ENCODE results near the gene PEX6. TPM values are rescaled to one million over a fixed set of nuclear protein-coding genes. Genes with fewer than 3 reads are reported as not detected.
"Not testable (repeated sequence)": the region's sequence is repeated elsewhere in the genome, so short reads cannot be mapped to it uniquely, and the experiment has no call there.

PEX6 gene
- polyA plus RNA-seq, 1 donor = 20.9 TPM

GRCh38 chr6:42966571-42966970 lies 12.4 kb downstream of the PEX6 start:
- DNase-seq = no peak

- no peak for DNase-seq
Measured at GRCh38 chr6:42963855-42964605, 15.0 kb downstream of the PEX6 start.

GRCh38 chr6:42963179-42963854 lies 15.7 kb downstream of the PEX6 start:
- DNase-seq = no peak

GRCh38 chr6:42962502-42963178 lies 16.3 kb downstream of the PEX6 start:
- DNase-seq = no peak

GRCh38 chr6:42962096-42962495 lies 16.9 kb downstream of the PEX6 start:
- DNase-seq = no peak

GRCh38 chr6:42961020-42961470 lies 17.9 kb downstream of the PEX6 start:
- DNase-seq = no peak

- peak; percentile 11 for DNase-seq
Measured at GRCh38 chr6:42960243-42961019, 18.6 kb downstream of the PEX6 start, which contains the start of gene GNMT. Gene GNMT, plus strand, starts transcription at chr6:42960754. Its CDS starts 14 bp downstream, at chr6:42960768.

- DNase-seq = no peak
Measured at GRCh38 chr6:42959917-42960242, 19.1 kb downstream of the PEX6 start.

- no peak for DNase-seq
Measured at GRCh38 chr6:42958125-42958524, 20.9 kb downstream of the PEX6 start.

- DNase-seq = not testable (repeated sequence)
Measured at GRCh38 chr6:42954405-42954804, 24.6 kb downstream of the PEX6 start.

- no peak for DNase-seq
Measured at GRCh38 chr6:42952389-42952788, 26.6 kb downstream of the PEX6 start.

GRCh38 chr6:42947950-42948349 lies 31.0 kb downstream of the PEX6 start:
- no peak for DNase-seq

GRCh38 chr6:42942444-42942843 lies 36.5 kb downstream of the PEX6 start:
- DNase-seq = no peak

- DNase-seq = not testable (repeated sequence)
Measured at GRCh38 chr6:42941356-42941755, 37.6 kb downstream of the PEX6 start.

- no peak for DNase-seq
Measured at GRCh38 chr6:42940493-42941045, 38.4 kb downstream of the PEX6 start.

GRCh38 chr6:42939810-42940167 lies 39.2 kb downstream of the PEX6 start:
- DNase-seq = no peak

- no peak for DNase-seq
Measured at GRCh38 chr6:42938987-42939809, 39.8 kb downstream of the PEX6 start.

- no peak for DNase-seq
Measured at GRCh38 chr6:42938428-42938796, 40.6 kb downstream of the PEX6 start.

GRCh38 chr6:42937548-42938427 lies 41.2 kb downstream of the PEX6 start:
- no peak for DNase-seq

- DNase-seq = no peak
Measured at GRCh38 chr6:42936398-42936797, 42.6 kb downstream of the PEX6 start.

GRCh38 chr6:42935322-42935721 lies 43.7 kb downstream of the PEX6 start:
- no peak for DNase-seq
